GM18505 (cell line): Measurements from ENCODE around the gene SPR.

Source experiments
- ATAC-seq: cut with Tn5 transposase; IDR thresholded peaks from one replicate; pipeline ENCODE4 v1.9.1; 2021; ENCODE audit not compliant: unreplicated experiment
- POLR2A ChIP-seq: IDR thresholded peaks from 4 replicates; pipeline ENCODE4 v1.6.1; 2011; ENCODE audit warnings: borderline replicate concordance; ENCODE audit not compliant: insufficient read depth, insufficient read length; ENCODE audit errors: extremely low read depth

Gene SPR

DNA sequence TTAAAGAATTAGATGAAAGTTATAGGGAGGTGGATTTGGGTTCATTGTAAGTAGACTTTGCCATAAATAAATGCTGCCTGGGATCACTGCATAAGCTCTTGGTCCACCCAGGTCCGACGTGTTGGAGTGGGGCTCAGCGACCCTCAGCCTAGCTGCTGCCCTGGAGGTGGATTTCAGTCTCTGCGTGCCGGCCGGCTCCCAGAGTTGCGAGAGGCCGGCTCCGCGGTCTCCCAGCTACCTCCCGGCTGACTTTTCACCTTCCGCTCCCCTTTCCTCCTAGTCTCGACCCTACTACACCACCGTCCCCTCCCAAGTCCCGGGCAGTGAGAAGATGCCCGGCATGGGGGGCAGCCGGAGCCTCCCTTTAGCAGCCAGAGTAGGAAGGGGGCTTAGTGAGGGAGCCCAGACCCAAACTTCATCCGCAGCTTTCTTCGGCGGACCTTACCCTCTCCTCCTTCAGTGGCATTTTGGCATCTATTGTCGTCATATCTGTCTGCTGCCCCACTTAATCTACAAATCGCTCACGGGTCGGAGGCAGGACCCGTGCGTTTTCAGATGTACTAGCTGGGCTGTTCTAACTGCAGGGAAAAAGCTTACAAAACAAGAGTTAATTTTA lies 38.2 kb downstream of the SPR start:
- no peak for TF ChIP-seq POLR2A
- no peak for ATAC-seq

DNA sequence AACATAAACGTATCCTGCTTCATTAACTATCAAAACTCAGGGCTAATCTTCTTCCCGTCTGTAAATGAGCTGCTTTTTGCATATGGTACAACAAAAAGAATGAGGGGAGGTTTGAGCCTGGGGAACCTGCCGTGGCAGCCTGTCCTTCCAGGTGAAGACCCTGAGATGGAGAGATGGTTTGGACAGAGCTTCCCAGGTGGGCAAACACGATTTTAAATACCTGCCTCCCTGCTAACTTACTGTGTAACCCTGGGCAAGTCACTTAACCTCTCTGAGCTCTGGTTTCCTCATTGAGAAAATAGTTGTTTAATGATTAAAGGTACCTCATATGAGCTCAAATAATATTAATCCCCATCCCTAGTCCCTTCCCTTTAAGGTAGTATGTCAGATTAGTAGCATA lies 39.2 kb downstream of the SPR start:
- no peak for ATAC-seq
- TF ChIP-seq POLR2A, result no peak

- TF ChIP-seq POLR2A, result no peak
- ATAC-seq, result no peak
Observed at GRCh38 chr2:72926811-72927465, 39.7 kb downstream of the SPR start.

- ATAC-seq, result no peak
- no peak for TF ChIP-seq POLR2A
Observed at GRCh38 chr2:72927619-72928550, 40.7 kb downstream of the SPR start.

- no peak for ATAC-seq
- TF ChIP-seq POLR2A, result no peak
Observed at GRCh38 chr2:72929010-72929409, 41.8 kb downstream of the SPR start.

- ATAC-seq, result no peak
- no peak for TF ChIP-seq POLR2A
Observed at GRCh38 chr2:72931280-72931910, 44.2 kb downstream of the SPR start.

- no peak for ATAC-seq
- TF ChIP-seq POLR2A, result no peak
Observed at GRCh38 chr2:72932045-72932740, 45.0 kb downstream of the SPR start.

GRCh38 chr2:72932805-72933204 lies 45.6 kb downstream of the SPR start:
- TF ChIP-seq POLR2A, result no peak
- no peak for ATAC-seq

GRCh38 chr2:72933207-72933606 lies 46.0 kb downstream of the SPR start:
- no peak for TF ChIP-seq POLR2A
- no peak for ATAC-seq

DNA sequence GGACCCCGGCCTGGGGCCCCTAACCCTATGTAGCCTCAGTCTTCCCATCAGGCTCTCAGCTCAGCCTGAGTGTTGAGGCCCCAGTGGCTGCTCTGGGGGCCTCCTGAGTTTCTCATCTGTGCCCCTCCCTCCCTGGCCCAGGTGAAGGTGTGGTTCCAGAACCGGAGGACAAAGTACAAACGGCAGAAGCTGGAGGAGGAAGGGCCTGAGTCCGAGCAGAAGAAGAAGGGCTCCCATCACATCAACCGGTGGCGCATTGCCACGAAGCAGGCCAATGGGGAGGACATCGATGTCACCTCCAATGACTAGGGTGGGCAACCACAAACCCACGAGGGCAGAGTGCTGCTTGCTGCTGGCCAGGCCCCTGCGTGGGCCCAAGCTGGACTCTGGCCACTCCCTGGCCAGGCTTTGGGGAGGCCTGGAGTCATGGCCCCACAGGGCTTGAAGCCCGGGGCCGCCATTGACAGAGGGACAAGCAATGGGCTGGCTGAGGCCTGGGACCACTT lies 46.5 kb downstream of the SPR start:
- ATAC-seq, result no peak
- no peak for TF ChIP-seq POLR2A

DNA sequence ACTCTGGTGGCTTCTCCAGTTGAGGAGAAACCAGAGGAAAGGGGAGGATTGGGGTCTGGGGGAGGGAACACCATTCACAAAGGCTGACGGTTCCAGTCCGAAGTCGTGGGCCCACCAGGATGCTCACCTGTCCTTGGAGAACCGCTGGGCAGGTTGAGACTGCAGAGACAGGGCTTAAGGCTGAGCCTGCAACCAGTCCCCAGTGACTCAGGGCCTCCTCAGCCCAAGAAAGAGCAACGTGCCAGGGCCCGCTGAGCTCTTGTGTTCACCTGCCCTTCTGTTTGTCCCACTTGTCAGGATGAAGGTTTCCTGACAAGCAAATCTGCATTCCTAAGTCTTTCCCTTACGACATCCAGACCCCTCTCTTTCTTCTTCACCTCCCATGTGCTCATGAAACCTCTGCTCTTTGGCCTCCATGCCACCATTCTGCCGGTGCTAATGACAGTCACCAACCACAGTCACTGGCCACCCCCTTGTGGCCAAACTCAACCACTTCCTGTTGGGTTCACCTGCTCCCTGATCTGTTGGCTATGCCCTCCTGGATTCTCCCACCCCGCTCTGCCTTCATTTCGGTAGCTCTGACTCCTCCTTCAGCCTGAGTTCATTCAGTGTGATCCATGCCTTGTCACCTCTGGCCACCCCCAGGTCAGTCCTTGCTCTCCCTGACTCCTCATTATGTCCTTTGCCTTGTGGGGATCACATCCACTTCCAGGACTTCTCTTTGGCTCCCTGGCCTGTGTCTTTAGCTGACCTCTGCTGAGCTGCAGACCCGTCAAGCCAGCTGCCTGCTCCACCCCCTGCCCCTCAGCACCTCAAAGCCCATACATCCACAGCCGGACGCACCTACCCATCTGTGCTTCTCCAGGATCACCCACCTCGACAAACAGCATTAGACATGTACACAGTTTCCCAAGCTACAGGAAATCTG lies 47.7 kb downstream of the SPR start:
- ATAC-seq, result no peak
- no peak for TF ChIP-seq POLR2A

- no peak for ATAC-seq
- no peak for TF ChIP-seq POLR2A
Observed at GRCh38 chr2:72935611-72935957, 48.4 kb downstream of the SPR start.
